HG03095 (cell line): ENCODE data around the gene LINGO1.

ENCODE experiments used
- ATAC-seq: cut with Tn5 transposase; IDR thresholded peaks from one replicate; pipeline ENCODE4 v1.9.1; 2021; ENCODE audit warnings: moderate library complexity; ENCODE audit not compliant: unreplicated experiment

Gene LINGO1

GRCh38 chr15:77633134-77633912 is 611 bp upstream of the LINGO1 start:
- peak; percentile 71 for ATAC-seq

DNA sequence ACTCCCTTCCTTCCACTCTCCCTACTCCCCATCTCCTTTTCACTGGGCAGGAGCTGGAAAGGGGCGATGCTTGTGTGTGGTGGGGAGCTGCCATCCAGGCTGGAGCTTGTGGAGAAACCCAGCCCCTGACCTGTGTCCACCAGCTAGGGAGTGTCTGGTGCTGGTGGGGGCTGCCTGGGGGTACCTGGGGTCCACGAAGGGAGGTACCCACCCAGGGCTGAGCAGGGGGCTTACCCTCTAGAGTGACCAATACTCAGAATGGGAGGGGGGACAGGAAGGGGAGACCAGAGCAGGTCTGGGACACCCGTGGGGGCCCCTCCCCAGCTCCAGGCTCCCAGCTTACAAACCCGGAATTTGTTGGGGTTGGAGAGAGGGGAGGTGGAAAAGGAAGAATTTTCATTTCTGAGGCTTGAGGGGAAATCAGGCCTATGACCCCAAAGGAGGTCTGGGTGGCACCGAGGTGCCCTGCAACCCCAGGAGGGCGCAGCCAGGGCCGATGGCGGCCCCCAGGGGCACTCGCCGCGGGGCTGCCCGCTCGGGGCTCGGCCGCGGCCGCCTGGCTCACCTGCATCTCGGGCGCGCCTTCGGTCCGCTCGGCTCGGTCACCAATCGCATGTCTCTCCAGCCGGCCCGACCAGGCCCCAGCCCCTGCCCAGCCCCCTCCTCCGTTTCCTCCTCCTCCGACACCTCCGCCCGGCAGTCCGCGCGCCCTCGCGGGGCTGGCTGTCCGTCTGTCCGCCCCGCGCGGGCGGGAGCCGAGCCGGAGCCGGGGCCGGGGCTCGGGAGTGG is 773 bp downstream of the LINGO1 start:
- ATAC-seq = no peak

- no peak for ATAC-seq
These were observed 1.6 kb downstream of the LINGO1 start for GRCh38 chr15:77630956-77631744.

GRCh38 chr15:77630056-77630455 is 2.7 kb downstream of the LINGO1 start:
- ATAC-seq = no peak

DNA sequence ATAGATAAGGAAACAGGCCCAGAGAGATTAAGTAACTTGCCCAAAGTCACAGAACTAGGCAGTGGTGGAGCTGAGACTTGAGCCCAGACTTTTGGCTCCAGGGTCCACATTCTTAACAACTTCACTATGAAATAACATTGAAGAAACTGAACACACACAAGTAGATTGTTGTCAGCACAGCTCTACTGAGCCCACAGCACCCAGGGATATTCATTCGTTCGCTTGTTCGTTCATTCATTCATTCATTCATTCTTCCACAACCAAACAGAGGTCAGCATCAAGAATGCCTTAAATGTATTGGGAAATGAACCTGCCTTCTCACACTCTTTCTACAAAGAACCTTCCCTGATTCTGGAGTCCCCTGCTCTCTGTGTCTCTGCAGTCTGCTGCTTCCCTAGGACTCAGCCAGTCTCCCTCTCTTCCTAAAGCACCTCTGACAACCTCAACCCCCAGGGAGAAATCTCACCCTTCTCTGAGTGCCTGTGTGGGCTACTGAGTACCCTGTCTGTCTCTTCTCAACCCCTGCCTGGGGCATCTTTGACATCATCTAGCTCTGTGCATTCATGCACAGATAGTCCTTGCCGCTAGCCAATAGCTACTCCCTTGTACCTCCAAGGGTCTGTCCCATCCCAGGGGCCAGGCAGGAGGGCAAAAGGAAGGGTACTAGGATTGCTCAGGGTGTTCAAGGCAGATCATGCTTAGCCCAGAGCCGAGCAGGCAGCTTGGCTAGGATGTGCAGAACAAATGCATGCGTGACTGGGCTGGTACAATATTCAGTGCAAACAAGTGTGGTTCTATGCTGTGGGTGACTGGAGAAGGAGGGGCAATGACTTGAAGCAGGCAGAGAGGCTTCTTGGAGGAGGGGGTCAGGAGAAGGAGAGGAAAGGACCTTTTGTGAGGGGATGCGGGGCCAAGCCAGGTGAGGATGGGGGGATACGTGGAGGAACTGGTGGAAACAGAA is 3.4 kb downstream of the LINGO1 start:
- no peak for ATAC-seq

DNA sequence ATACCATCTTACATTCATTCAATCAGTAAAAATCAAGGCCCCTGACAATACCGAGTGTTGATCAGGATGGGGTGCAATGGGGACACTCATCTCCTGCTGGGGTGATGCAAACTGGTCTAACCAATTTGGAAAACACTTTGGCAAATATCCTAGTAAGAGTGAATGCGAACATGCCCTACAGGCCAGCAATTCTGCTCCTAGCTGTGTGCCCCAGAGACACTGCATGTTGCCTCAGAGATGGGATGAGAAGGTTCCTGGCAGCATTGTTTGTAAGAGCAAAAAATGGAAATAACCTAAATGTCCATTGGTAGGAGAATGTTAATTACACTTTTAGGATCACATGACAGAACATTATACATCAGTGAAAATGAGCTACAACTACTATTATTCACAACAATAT is 4.7 kb downstream of the LINGO1 start:
- no peak for ATAC-seq

- ATAC-seq = no peak
These were observed 5.1 kb downstream of the LINGO1 start for GRCh38 chr15:77627581-77627980.

GRCh38 chr15:77627067-77627466 is 5.6 kb downstream of the LINGO1 start:
- ATAC-seq = no peak

- no peak for ATAC-seq
These were observed 6.7 kb downstream of the LINGO1 start for GRCh38 chr15:77626002-77626401.

GRCh38 chr15:77625376-77625775 is 7.3 kb downstream of the LINGO1 start:
- no peak for ATAC-seq

DNA sequence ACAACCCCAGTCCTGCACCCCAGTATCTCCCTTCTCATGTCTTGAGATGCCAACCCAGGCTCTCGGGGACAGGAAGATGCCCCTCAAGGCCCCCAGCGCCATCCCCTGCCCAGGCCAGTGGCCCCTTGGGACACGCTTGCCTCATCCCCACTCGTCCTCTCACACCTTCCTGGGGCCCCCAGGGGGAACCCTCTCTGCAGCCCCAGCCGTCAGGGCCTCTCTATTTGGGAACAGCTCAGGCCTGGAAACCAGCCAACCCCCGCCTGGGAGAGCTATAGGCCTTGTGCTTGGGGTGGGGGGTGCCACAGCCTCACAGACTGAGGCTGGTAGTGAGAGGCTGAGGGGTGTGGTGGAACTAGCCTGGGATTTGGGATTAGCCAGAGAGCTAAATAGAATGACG is 7.8 kb downstream of the LINGO1 start:
- no peak for ATAC-seq

DNA sequence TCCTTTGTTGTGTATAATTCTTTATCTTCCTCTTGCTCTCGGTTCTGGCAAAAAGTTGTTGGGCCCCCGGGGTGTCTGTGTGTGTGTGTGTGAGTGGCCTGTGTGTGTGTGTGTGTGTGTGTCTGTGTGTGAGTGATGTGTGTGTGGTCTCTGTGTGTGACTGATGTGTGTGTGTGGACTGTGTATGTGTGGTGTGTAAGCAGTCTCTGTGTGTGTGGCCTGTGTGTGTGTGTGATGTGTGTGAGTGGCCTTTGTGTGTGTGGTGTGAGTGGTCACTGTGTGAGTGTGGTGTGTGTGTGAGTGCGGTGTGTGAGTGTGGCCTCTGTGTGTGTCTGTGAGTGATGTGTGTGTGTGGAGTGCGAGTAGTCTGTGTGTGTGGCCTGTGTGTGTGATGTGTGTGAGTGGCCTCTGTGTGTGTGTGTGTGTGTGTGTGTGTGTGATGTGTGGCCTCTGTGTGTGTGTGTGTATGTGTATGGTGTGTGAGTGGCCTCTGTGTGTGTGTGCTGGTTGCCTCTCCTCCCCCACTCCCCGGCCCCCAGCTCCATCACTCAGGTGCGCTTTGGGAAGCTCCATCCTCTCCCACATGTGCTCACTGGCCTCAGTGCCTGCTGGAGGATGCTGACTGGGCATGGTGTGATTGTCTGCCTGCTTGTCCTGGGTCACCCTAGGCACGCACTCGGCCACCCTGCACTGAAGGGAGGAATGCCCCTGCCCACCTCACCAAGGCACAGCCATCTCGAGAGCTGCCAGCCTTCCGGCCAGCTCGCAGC is 8.8 kb downstream of the LINGO1 start:
- ATAC-seq = no peak

- ATAC-seq = no peak
These were observed 9.6 kb downstream of the LINGO1 start for GRCh38 chr15:77622934-77623754.

DNA sequence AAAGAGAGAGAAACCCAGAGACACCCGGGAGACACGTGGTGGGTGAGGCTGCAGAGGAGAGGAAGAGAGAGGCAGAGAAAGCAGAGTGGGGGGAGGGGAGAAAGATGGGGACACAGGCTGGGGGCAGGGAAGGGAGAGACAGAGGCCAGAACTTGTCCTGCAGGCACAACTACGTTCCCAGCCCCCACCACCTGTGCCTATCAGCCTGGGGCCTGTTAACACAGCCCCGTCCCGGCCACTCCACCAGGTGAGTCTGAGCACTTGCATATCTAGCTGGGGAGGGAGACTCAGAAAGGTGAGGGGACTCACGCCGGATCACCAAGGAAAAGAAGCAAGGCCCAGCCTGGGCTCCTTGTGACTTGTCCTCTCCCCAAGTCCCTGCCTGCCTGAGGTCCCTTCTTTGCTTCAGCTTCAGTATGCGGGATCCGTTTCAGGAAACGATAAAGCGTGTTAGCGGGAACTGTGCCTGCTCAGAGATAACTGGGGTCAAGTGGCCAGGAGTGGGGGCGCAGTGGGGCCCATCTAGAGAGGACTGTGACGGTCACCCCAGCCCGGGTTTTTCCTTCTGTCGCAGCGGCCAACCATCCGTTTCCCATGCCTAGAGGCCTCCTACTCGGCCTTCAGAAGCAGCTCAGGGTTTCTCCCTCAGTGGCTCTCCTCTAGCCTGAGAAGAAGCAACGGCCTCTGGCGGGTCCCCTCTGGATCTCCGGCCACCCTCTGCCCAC is 10.3 kb downstream of the LINGO1 start:
- no peak for ATAC-seq

DNA sequence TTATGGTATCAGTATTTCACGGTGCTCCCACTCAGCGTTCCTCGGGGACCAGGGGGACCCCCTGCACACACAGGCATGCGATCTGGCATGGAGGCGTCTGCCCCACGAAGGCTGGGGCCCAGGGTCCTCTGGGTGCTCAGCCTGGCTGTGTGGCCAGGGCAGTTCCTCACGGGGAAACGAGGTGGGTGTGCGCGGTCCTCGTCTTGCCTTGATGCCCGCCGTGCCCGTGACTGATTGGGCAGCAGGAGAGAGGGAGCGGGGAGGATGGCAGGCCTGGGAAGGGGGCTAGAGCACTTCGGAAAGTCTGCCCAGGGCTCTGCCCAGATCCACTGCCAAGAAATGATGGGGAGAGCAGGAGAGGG is 10.9 kb downstream of the LINGO1 start:
- ATAC-seq = no peak

DNA sequence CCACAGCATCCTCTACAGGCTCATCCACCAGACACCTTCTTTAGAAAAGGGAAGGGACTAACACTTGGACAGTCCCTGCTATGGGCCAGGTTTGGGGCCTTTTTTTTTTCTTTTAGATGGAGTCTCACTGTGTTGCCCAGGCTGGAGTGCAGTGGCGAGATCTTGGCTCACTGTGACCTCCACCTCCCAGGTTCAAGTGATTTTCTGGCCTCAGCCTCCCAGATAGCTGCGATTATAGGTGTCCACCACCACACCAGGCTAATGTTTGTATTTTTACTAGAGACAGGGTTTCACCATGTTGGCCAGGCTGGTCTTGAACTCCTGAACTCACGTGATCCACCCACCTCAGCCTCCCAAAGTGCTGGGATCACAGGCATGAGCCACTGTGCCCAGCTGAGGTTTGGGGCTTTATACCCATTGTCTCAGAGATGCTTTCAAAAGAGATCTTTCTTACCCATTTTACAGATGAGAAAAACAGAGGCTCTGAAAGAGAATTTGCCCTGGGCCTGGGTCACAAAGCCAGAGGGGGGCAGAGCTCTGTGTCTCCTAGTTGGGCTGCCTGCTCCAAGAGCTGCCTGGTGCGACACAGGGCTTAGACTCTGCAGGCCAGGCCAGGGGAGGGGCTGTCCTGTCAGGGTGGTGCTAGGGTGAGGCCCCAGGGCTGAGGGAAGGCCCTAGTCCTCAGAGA is 11.6 kb downstream of the LINGO1 start:
- no peak for ATAC-seq

GRCh38 chr15:77620297-77620696 is 12.4 kb downstream of the LINGO1 start:
- ATAC-seq = no peak

- ATAC-seq = no peak
These were observed 12.8 kb downstream of the LINGO1 start for GRCh38 chr15:77619883-77620282.
